Activated effector memory CD4-positive, alpha-beta T cell treated with Interleukin-2 at 50 U/mL for 16 hours (primary cell): ENCODE results near the gene BST2.

Source experiments
- DNase-seq: peaks from one replicate; pipeline ENCODE4 v3.0.0-alpha.2; 2020

The BST2 gene

GRCh38 chr19:17405250-17406045, at the start of gene BST2:
TSS of gene BST2 (minus strand) at chr19:17405630. CDS start at chr19:17405575, 55 bp downstream.
- peak; percentile 26 for DNase-seq

DNA sequence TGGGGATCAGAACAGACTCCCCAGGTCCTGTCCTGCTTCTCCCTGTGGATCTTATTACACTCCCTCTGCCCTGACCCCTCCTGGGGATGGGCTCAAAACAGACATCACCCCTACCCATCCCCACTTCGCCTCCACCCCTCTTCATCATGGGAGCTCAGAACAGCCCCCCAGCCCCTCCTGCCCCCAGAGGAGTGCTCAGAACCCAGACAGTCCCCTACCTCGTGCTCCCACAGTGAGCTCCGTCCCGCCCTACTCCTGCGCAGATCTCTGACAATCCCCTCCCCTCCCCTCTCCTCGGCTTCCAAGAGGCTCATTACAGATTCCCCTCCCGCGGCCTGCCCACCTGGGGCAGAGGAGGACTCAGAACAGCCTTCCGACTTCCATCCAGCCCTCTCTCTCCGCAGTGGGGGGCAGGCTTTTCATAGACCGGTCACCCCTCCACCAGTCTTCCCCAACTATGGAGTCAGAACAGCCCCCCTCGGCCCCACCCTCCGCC, 49.2 kb upstream of the BST2 start:
- no peak for DNase-seq

GRCh38 chr19:17451820-17452219, 46.4 kb upstream of the BST2 start:
- no peak for DNase-seq

- no peak for DNase-seq
Observed at GRCh38 chr19:17450264-17451075, 45.0 kb upstream of the BST2 start.

DNA sequence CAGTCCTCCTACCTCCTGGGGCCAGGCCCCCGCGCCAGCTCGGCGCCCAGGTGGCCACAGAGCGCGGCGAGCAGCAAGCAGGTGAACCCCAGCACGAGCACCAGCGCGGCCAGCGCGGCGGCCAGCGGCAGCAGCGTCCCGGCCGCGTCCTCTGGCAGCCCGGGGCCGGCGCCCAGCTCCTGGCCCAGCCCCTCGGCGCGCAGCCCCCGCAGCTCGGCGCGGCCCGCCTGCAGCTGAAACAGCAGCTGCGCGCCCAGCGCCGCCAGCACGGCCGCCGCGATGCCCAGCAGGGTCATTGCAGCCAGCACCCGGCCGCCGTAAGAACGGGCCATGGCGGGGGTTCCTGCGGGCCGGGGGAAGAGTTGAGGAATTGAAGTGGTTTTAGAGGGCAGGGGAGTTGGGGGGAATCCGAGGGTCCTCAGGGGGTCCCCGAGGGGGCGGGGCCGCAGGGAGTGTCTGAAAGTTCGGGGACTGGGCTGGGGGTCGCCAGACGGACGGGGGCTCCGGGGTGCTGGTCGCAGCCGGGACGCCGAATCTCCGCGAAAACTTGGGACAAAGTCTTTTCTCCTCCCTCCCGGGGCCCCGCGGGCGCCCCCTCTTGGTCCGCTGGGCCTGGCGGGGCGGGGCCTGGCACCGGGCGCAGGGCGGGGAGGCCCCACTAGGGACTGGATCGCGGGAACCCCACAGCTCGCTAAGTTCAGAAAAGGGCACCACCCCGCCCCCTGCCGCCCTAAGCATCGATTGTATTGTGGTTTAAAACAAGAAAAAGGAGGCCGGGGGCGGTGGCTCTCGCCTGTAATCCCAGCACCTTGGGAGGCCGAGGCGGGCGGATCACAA, 42.9 kb upstream of the BST2 start, which contains the start of gene TMEM221:
TSS of gene TMEM221 (minus strand) at position 538 of the 837 bp plus-strand sequence. CDS start at position 332, 206 bp downstream.
- DNase-seq: peak; percentile 39

- no peak for DNase-seq
Observed at GRCh38 chr19:17447704-17448130, 42.3 kb upstream of the BST2 start.

DNA sequence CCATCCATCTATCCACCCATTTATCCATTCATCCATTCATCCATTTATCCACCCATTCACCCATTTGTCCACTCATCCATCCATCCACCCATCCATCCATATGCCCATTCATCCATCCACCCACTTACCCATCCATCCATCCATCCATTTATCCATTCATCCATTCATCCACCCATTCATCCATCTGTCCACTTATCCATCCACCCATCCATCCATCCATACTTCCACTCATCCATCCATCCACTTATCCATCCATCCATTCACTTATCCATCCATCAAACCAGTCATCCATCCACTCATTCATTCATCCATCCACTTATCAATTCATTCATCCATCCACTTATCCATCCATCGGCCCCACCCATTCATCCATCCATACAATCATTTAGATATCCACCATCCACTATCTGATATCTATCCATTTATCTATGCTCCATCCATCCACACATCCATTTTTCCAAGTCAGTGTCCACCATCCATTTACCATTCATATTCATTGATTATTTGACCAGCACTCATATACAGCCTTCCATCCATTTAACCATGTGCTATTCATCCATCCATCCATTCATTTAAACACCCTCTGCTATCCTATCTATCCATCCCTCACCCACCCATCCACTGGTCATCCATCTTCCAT, 40.2 kb upstream of the BST2 start:
- no peak for DNase-seq

GRCh38 chr19:17441241-17442021, 36.0 kb upstream of the BST2 start:
- DNase-seq: no peak

GRCh38 chr19:17436874-17437267, 31.4 kb upstream of the BST2 start:
- DNase-seq: no peak

DNA sequence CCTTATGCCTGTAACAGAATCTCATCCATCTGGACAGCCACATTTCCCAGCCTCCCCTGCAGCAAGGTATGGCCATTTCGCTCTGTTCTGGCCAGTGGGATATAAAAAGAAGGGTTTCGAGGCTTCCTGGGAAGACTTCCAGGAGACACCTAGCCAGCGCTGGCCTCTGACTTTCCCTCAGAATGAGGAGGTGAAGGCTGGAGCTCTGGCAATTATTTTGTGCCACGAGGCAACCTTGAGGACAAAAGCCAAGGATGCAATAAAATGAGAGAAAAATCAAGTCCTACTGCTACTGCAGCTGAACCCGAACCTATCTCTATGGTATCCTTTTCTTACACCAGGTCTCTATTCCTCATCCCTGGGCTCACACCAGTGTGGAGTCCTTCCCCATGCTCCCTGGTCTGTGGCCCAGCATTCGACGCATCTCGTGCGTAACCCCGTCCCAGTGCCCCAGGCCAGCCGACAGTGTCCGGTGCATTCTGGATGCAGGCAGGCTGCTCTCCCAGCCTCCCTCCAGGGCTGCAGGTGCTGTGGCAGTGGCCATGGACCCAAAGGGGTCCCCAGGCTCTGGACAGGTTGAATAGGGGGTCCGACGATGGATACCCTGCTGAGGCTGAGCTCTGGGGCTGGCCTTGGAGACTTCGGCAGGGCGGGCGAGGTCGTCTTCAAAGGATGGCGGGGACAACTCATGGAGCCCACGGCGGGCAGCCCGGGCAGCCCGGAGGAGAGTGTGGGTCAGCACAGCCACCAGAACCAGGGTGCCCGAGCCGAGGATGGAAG, 30.9 kb upstream of the BST2 start:
- no peak for DNase-seq

GRCh38 chr19:17435218-17435617, 29.8 kb upstream of the BST2 start:
- DNase-seq: no peak

DNA sequence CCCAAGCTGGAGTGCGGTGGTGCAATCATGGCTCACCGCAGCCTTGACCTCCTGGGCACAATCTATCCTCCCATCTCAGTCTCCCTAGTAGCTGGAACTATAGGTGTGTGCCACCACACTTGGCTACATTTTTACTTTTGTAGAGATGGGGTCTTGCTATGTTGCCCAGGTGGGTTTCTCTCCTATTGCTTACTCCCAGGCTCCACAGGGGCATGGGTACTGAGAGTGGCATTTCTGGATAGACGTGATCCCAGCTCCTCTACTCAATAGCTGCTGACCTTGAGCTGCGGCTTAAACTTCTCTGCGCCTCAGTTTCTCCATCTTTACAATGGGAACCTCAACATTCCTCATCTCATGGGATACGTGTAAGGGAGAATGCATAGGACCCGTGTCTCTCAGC, 26.0 kb upstream of the BST2 start:
- DNase-seq: no peak

DNA sequence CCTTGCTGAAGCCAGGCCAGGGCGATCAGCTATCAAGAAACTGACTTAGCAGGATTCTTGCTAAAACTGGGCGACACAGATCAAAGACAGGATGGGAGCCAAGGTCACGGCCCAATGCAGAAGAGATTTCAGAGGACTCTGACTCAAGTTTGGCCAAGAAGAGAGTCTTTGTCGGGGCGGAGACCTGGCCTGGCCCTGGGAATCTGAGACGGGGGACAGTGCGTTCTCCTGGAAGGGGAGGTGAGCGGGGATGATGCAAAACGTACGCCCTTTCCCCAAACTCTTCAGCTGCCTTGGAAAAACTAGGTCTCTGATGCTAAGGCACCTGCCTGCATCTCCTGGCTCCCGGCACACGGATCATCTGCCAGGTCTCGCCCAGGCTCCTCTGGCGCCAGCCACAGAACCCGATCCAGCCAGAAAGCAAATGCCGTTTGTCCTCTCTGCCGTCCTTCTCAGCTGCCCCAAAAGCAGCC, 24.2 kb upstream of the BST2 start:
- no peak for DNase-seq

- no peak for DNase-seq
Observed at GRCh38 chr19:17424743-17425365, 19.4 kb upstream of the BST2 start.

- no peak for DNase-seq
Observed at GRCh38 chr19:17423429-17424208, 18.2 kb upstream of the BST2 start.

DNA sequence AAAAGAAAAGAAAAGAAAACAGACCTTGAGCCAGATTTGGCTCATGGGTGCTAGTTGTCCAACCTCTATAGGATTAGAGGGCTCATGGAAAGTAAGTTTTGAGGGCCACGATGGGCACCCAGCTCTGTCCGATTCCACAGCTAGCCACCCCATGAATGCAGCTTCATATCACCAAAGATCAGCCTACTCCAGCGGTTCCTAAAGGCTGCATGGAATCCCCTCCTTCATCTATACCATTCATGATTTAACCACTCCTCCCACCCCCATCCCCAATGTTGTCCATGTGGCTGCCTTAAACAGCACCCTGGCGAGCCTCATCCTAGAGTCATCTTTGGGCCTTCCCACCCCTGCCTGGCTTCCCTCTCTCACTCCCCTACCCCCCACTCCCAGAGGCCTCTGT, 16.5 kb upstream of the BST2 start:
- DNase-seq: no peak

DNA sequence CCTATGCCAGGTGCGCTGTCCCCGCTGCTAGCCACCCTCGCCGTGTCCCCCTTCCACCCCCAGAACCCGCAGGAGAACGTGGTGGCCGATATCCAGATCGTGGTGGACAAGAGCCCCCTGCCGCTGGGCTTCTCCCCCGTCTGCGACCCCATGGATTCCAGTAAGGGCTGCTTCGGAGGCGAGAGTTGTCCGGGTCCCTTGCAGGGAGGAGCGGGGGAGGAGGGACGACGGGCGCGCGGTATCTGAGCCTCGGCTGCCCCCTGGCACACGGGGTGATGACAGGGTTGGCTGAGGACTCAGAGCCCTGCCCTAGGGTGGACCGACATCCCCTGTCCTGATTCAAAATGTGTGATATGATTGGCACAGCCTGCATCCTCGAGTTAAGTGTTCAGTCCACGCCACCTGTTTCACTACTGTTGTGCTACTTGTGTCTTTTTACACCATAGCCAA, 15.1 kb upstream of the BST2 start:
- DNase-seq: no peak

GRCh38 chr19:17419621-17420474, 14.4 kb upstream of the BST2 start, which contains the start of gene MVB12A:
TSS of gene MVB12A (plus strand) at chr19:17420047. CDS start at chr19:17420136, 89 bp downstream.
- peak; percentile 94 for DNase-seq
